DND-41 (cell line): ENCODE results near the gene ACER3.

Source experiments
- CTCF ChIP-seq: IDR thresholded peaks from 2 replicates; pipeline ENCODE4 v1.5.1; 2012; ENCODE audit warnings: borderline replicate concordance, low read length, moderate library complexity, mild to moderate bottlenecking; ENCODE audit not compliant: poor library complexity, severe bottlenecking; ENCODE audit errors: extremely low read depth
- EZH2 ChIP-seq: IDR thresholded peaks from 3 replicates; pipeline ENCODE4 v1.6.1; 2012; ENCODE audit warnings: borderline replicate concordance, low read depth, mild to moderate bottlenecking, moderate library complexity, low read length, inconsistent platforms; ENCODE audit not compliant: severe bottlenecking

GRCh38 chr11:77055913-77056312 lies 195.2 kb downstream of the ACER3 start:
- TF ChIP-seq CTCF (no peak), EZH2 (no peak)
